CD4-positive, alpha-beta memory T cell (primary cell): ENCODE results near the gene EHMT2. TPM values are rescaled to one million over a fixed set of nuclear protein-coding genes. Genes with fewer than 3 reads are reported as not detected.

Experiments used
- CTCF ChIA-PET: fragments of 350-600 bp; sonication (Branson Sonifier 250); formaldehyde crosslinking; loops from one replicate; lab custom pipeline; 2021; ENCODE audit warnings: inconsistent platforms; ENCODE audit not compliant: partially characterized antibody; lab: Charles Lee
- POLR2A ChIA-PET: fragments of 350-600 bp; sonication (Branson Sonifier 250); formaldehyde crosslinking; loops from one replicate; lab custom pipeline; 2021; ENCODE audit not compliant: partially characterized antibody; lab: Charles Lee
- DNase-seq, 5 donors: peaks; one replicate each; pipeline versions ENCODE4 v3.0.0 to v3.0.0-alpha.2; 2020 to 2022; ENCODE audit warnings: mixed read lengths in 1 of 5
- H3K27ac ChIP-seq: one replicate; pipeline ENCODE4 v1.7.0; 2013; ENCODE audit warnings: low read depth, low read length
- H3K27me3 ChIP-seq: 2 replicates; pipeline ENCODE4 v1.7.0; 2013; ENCODE audit warnings: mild to moderate bottlenecking, low read length, moderate library complexity; ENCODE audit not compliant: insufficient read depth
- H3K36me3 ChIP-seq: 2 replicates; pipeline ENCODE4 v1.7.0; 2013; ENCODE audit warnings: mild to moderate bottlenecking, low read length, moderate library complexity; ENCODE audit not compliant: insufficient read depth
- H3K4me1 ChIP-seq: 2 replicates; pipeline ENCODE4 v1.7.0; 2013; ENCODE audit warnings: mild to moderate bottlenecking, low read length, moderate library complexity; ENCODE audit not compliant: insufficient read depth
- H3K4me3 ChIP-seq, 2 donors: one replicate each; pipeline ENCODE4 v1.7.0; 2013; ENCODE audit warnings: low read length in 2 of 2, mild to moderate bottlenecking in 1 of 2
- H3K9me3 ChIP-seq, 2 donors: one replicate each; pipeline ENCODE4 v1.7.0; 2013; ENCODE audit warnings: low read length in 2 of 2, control low read depth in 1 of 2; ENCODE audit not compliant: control insufficient read depth in 1 of 2
- H3K27ac Mint-ChIP-seq, 7 donors: one replicate each; pipeline ENCODE4 v1.8.0; 2020 to 2021; ENCODE audit warnings: mixed read lengths in 7 of 7, mild to moderate bottlenecking in 6 of 7, inconsistent platforms in 3 of 7, moderate library complexity in 3 of 7
- H3K27me3 Mint-ChIP-seq, 2 donors: one replicate each; pipeline ENCODE4 v1.8.0; 2020 to 2021; ENCODE audit warnings: mixed read lengths in 2 of 2
- H3K36me3 Mint-ChIP-seq, 2 donors: one replicate each; pipeline ENCODE4 v1.8.0; 2020 to 2021; ENCODE audit warnings: mixed read lengths in 2 of 2, inconsistent platforms in 1 of 2, mild to moderate bottlenecking in 1 of 2
- H3K4me1 Mint-ChIP-seq, 4 donors: one replicate each; pipeline ENCODE4 v1.8.0; 2020 to 2021; ENCODE audit warnings: mixed read lengths in 4 of 4, mild to moderate bottlenecking in 1 of 4
- H3K4me3 Mint-ChIP-seq, 8 donors: one replicate each; pipeline ENCODE4 v1.8.0; 2020 to 2021; ENCODE audit warnings: mixed read lengths in 8 of 8, mild to moderate bottlenecking in 7 of 8, moderate library complexity in 6 of 8, inconsistent platforms in 3 of 8
- H3K9me3 Mint-ChIP-seq, 8 donors: one replicate each; pipeline ENCODE4 v1.8.0; 2020 to 2021; ENCODE audit warnings: mixed read lengths in 8 of 8, mild to moderate bottlenecking in 5 of 8, inconsistent platforms in 3 of 8, moderate library complexity in 1 of 8
- intact Hi-C: fragments of 100-400 bp; cut with micrococcal nuclease; formaldehyde crosslinking; loops from one replicate; pipeline ENCODE4 v1.15.1; 2023
- polyA plus RNA-seq, 2 donors: library from polyadenylated mRNA; unstranded; fragments of 300-500 nt; fragmentation: Illumina TruSeq; gene quantifications; one replicate each; pipeline ENCODE4 v1.2.3, GENCODE V29; 2021
- total RNA-seq, 2 experiments: library from RNA; stranded (reverse); gene quantifications; one replicate each; pipeline ENCODE4 v1.2.3, GENCODE V29; 2021

EHMT2 gene
- total RNA-seq (10 to 100 TPM; 79.1 to 82.1 TPM), polyA plus RNA-seq (10 to 100 TPM; 24.1 to 47.9 TPM)

DNA sequence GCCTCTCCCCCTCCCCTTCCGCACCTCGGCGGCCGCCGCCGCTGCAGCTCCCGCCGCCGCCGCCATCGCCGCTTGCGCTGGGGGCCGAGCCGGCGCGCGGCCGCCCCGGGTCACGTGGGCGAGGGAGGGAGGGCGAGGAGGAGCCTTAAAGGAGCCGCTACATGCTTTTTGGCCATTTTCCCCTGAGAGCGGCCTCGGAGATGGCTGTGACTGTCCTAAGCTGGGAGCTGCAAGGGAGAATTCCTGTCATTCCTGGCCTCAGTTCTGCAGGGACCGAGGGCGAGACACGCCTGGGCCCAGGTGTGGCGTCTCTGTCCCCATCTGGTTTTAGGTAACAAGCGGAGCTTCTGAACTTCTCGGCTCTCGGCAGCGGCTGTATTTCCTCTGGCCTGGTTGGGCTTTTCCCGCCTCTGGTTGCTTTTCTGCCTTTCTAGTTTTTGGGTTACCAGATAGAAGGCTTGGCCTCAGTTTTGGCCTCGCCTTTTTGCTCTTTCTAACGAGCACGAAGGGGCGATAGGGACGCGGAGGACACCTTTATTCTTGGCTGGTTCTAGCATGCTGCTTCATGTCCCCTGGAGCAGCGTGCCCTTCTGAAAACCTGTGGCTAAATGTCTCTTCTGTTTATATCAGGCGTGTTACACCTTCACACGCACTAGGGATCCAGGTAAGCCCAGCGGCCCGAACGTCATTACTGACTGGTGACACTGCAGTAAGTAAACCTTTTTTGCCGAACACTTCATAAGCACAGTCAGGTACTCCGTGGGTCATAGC, at the start of gene EHMT2:
Gene EHMT2 (minus strand): TSS at position 87 of the 771 bp plus-strand sequence. CDS start 21 bp downstream, at position 66.
- Mint-ChIP-seq H3K4me1 (peaks cover 20 to 47% (median 33%) of the 10 kb centered on the region in 4 donors), H3K36me3 (peaks cover 4 to 34% of the 10 kb centered on the region in 2 donors), H3K27ac (peak within 1 kb of the TSS; percentile 95 to 99 (median 97)), H3K9me3 (no peaks in the 10 kb centered on the region), H3K27me3 (no peaks in the 10 kb centered on the region), H3K4me3 (peak within 1 kb of the TSS; percentile 92 to 99 (median 96))
- peak; percentile 81 to 87 (median 85) for DNase-seq
- H3K9me3 ChIP-seq, result no peaks in the 10 kb centered on the region
- no peaks in the 10 kb centered on the region for H3K27me3 ChIP-seq
- H3K36me3 ChIP-seq, result peaks cover 16% of the 10 kb centered on the region
- ChIA-PET CTCF (interaction anchor here (1.0 to 2.3 kb wide), 7 partner anchors 8 to 70 kb away, joined by 4 to 9 read pairs (median 5); partner anchors contain the start of genes CFB, HSPA1B, NELFE and NEU1), POLR2A (interaction anchor here (0.6 to 2.8 kb wide), 29 partner anchors 10 to 1074 kb away, joined by 3 to 21 read pairs (median 4); partner anchors contain the start of genes ABHD16A, BAG6, C6orf47 and CSNK2B)
- peak within 1 kb of the TSS; percentile 88 for H3K27ac ChIP-seq
- H3K4me1 ChIP-seq, result peaks cover 40% of the 10 kb centered on the region
- intact Hi-C loops, result loop anchor here (1.0 to 5.0 kb wide), 8 partner anchors 34 to 1310 kb away; partner anchors contain the start of genes ABHD16A, AGPAT1, BAG6 and CSNK2B
- H3K4me3 ChIP-seq, result peak within 1 kb of the TSS; percentile 71 to 92

- Histone ChIP-seq H3K4me3 (no peak overlapping the region), H3K4me1 (no peaks in the 10 kb centered on the region), H3K27ac (no peak overlapping the region), H3K36me3 (peaks cover 3% of the 10 kb centered on the region), H3K27me3 (no peaks in the 10 kb centered on the region), H3K9me3 (no peaks in the 10 kb centered on the region)
- H3K4me1 Mint-ChIP-seq, result no peaks in the 10 kb centered on the region
- H3K9me3 Mint-ChIP-seq, result peaks cover 0 to 2% (median 0%) of the 10 kb centered on the region in 8 donors
- intact Hi-C loops, result no loop called here
- peak overlapping the region in 1 of 7 donors; percentile 42 for H3K27ac Mint-ChIP-seq
- peaks cover 11 to 18% of the 10 kb centered on the region in 2 donors for H3K27me3 Mint-ChIP-seq
- peaks cover 0 to 4% of the 10 kb centered on the region in 2 donors for H3K36me3 Mint-ChIP-seq
- H3K4me3 Mint-ChIP-seq, result no peak overlapping the region
- CTCF ChIA-PET, result no interaction called here
- no peak for DNase-seq
- POLR2A ChIA-PET, result no interaction called here
Observed at GRCh38 chr6:31947070-31947675, 49.7 kb upstream of the EHMT2 start.

GRCh38 chr6:31946370-31946885, 48.9 kb upstream of the EHMT2 start:
- Mint-ChIP-seq H3K27me3 (peaks cover 11 to 21% of the 10 kb centered on the region in 2 donors), H3K9me3 (peaks cover 0 to 2% (median 0%) of the 10 kb centered on the region in 8 donors), H3K4me1 (no peaks in the 10 kb centered on the region), H3K4me3 (no peak overlapping the region), H3K27ac (peak overlapping the region in 1 of 7 donors; percentile 54), H3K36me3 (peaks cover 0 to 4% of the 10 kb centered on the region in 2 donors)
- Histone ChIP-seq H3K27ac (no peak overlapping the region), H3K36me3 (no peaks in the 10 kb centered on the region), H3K9me3 (no peaks in the 10 kb centered on the region), H3K27me3 (no peaks in the 10 kb centered on the region), H3K4me3 (no peak overlapping the region), H3K4me1 (no peaks in the 10 kb centered on the region)
- ChIA-PET POLR2A (no interaction called here), CTCF (no interaction called here)
- intact Hi-C loops, result no loop called here
- DNase-seq, result no peak

DNA sequence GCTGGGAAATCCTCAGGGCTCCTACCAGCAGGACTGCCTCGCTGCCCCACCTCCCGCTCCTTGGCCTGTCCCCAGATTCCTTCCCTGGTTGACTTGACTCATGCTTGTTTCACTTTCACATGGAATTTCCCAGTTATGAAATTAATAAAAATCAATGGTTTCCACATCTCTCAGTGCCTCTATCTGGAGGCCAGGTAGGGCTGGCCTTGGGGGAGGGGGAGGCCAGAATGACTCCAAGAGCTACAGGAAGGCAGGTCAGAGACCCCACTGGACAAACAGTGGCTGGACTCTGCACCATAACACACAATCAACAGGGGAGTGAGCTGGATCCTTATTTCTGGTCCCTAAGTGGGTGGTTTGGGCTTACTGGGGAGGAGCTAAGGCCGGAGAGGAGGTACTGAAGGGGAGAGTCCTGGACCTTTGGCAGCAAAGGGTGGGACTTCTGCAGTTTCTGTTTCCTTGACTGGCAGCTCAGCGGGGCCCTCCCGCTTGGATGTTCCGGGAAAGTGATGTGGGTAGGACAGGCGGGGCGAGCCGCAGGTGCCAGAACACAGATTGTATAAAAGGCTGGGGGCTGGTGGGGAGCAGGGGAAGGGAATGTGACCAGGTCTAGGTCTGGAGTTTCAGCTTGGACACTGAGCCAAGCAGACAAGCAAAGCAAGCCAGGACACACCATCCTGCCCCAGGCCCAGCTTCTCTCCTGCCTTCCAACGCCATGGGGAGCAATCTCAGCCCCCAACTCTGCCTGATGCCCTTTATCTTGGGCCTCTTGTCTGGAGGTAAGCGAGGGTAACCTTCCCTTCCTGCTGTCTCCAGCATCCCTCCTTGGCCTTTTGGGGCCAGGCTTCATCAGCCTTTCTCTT, 48.2 kb upstream of the EHMT2 start, which contains the start of gene CFB:
Gene CFB (plus strand): TSS at position 589 of the 863 bp plus-strand sequence. CDS start 127 bp downstream, at position 716.
- Mint-ChIP-seq H3K27me3 (peaks cover 11 to 21% of the 10 kb centered on the region in 2 donors), H3K4me1 (no peaks in the 10 kb centered on the region), H3K27ac (peak within 1 kb of the TSS in 2 of 7 donors; percentile 24 to 54), H3K36me3 (no peaks in the 10 kb centered on the region), H3K4me3 (no peak within 1 kb of the TSS), H3K9me3 (peaks cover 0 to 2% (median 0%) of the 10 kb centered on the region in 8 donors)
- ChIA-PET POLR2A (no interaction called here), CTCF (interaction anchor here (0.6 kb wide), 1 partner anchor 48 kb away, joined by 5 read pairs; the partner anchor contains the start of gene EHMT2)
- Histone ChIP-seq H3K4me1 (no peaks in the 10 kb centered on the region), H3K27me3 (no peaks in the 10 kb centered on the region), H3K9me3 (no peaks in the 10 kb centered on the region), H3K27ac (no peak within 1 kb of the TSS), H3K4me3 (no peak within 1 kb of the TSS), H3K36me3 (no peaks in the 10 kb centered on the region)
- DNase-seq, result no peak
- intact Hi-C loops, result no loop called here

DNA sequence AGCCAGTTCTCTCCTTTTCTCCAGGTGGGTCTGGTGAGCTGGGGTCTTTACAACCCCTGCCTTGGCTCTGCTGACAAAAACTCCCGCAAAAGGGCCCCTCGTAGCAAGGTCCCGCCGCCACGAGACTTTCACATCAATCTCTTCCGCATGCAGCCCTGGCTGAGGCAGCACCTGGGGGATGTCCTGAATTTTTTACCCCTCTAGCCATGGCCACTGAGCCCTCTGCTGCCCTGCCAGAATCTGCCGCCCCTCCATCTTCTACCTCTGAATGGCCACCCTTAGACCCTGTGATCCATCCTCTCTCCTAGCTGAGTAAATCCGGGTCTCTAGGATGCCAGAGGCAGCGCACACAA, 47.6 kb upstream of the EHMT2 start:
- Mint-ChIP-seq H3K4me1 (no peaks in the 10 kb centered on the region), H3K27me3 (peaks cover 11 to 23% of the 10 kb centered on the region in 2 donors), H3K27ac (peak overlapping the region in 1 of 7 donors; percentile 37), H3K36me3 (no peaks in the 10 kb centered on the region), H3K4me3 (no peak overlapping the region), H3K9me3 (peaks cover 0 to 2% (median 0%) of the 10 kb centered on the region in 8 donors)
- H3K4me1 ChIP-seq, result no peaks in the 10 kb centered on the region
- no peaks in the 10 kb centered on the region for H3K9me3 ChIP-seq
- no peaks in the 10 kb centered on the region for H3K36me3 ChIP-seq
- intact Hi-C loops, result no loop called here
- no peak overlapping the region for H3K4me3 ChIP-seq
- H3K27ac ChIP-seq, result no peak overlapping the region
- no peaks in the 10 kb centered on the region for H3K27me3 ChIP-seq
- POLR2A ChIA-PET, result no interaction called here
- CTCF ChIA-PET, result no interaction called here
- no peak for DNase-seq

- Mint-ChIP-seq H3K27me3 (peaks cover 11 to 23% of the 10 kb centered on the region in 2 donors), H3K4me3 (no peak overlapping the region), H3K27ac (no peak overlapping the region), H3K9me3 (peaks cover 0 to 2% (median 0%) of the 10 kb centered on the region in 8 donors), H3K36me3 (no peaks in the 10 kb centered on the region), H3K4me1 (no peaks in the 10 kb centered on the region)
- intact Hi-C loops, result no loop called here
- no peaks in the 10 kb centered on the region for H3K36me3 ChIP-seq
- POLR2A ChIA-PET, result no interaction called here
- no peaks in the 10 kb centered on the region for H3K4me1 ChIP-seq
- no peak overlapping the region for H3K4me3 ChIP-seq
- H3K27ac ChIP-seq, result no peak overlapping the region
- CTCF ChIA-PET, result interaction anchor here (2.9 kb wide), 1 partner anchor 8 kb away, joined by 13 read pairs; no protein-coding TSS in a partner anchor
- no peaks in the 10 kb centered on the region for H3K27me3 ChIP-seq
- DNase-seq, result no peak
- no peaks in the 10 kb centered on the region for H3K9me3 ChIP-seq
Observed at GRCh38 chr6:31943742-31944141, 46.2 kb upstream of the EHMT2 start.
